IPS DF 6.9 (cell line): ENCODE measurements around the gene ABCG5.

Experiments used
- DNase-seq: peaks from one replicate; pipeline ENCODE4 v3.0.0-alpha.2; 2013; ENCODE audit warnings: low read depth, low spot score
- H3K27ac ChIP-seq: one replicate; pipeline ENCODE4 v1.5.1; 2013; ENCODE audit warnings: low read length, control low read depth
- H3K27me3 ChIP-seq: 2 replicates; pipeline ENCODE4 v1.6.1; 2013; ENCODE audit warnings: mild to moderate bottlenecking, low read length; ENCODE audit not compliant: control insufficient read depth, insufficient read depth
- H3K36me3 ChIP-seq: 2 replicates; pipeline ENCODE4 v1.6.1; 2013; ENCODE audit warnings: low read length; ENCODE audit not compliant: control insufficient read depth, insufficient read depth
- H3K4me1 ChIP-seq: 2 replicates; pipeline ENCODE4 v1.6.1; 2013; ENCODE audit warnings: low read length; ENCODE audit not compliant: control insufficient read depth, insufficient read depth
- H3K4me3 ChIP-seq: 2 replicates; pipeline ENCODE4 v1.5.1; 2013; ENCODE audit warnings: mild to moderate bottlenecking, low read length
- H3K9me3 ChIP-seq: 2 replicates; pipeline ENCODE4 v1.6.1; 2013; ENCODE audit warnings: low read length, inconsistent platforms; ENCODE audit not compliant: control insufficient read depth, insufficient read depth
- WGBS: extraction: QIAGEN DNeasy Blood & Tissue Kit; methylation state at CpG from one replicate; pipeline ENCODE4 v1.1.7; 2013; ENCODE audit warnings: mixed read lengths, missing lambda C conversion rate; ENCODE audit not compliant: insufficient read length, insufficient coverage; 5-methylcytosine and 5-hydroxymethylcytosine counted together

ABCG5 gene

GRCh38 chr2:43838560-43839267 is at the start of gene ABCG5, which contains the start of gene ABCG8:
Gene ABCG5 (minus strand): TSS chr2:43838839. CDS start chr2:43838679, 160 bp downstream.
Gene ABCG8 (plus strand): TSS chr2:43838971. CDS start chr2:43839054, 83 bp downstream.
- no peaks in the 10 kb centered on the region; the same call in 1 of the 2 replicates for H3K4me1 ChIP-seq
- no peaks in the 10 kb centered on the region for H3K36me3 ChIP-seq
- no peak within 1 kb of the TSS for H3K27ac ChIP-seq
- no peaks in the 10 kb centered on the region for H3K9me3 ChIP-seq
- WGBS = no CpG with 5 or more reads among the region's 20 CpGs
- no peak within 1 kb of the TSS for H3K4me3 ChIP-seq
- H3K27me3 ChIP-seq = no peaks in the 10 kb centered on the region
- no peak for DNase-seq

GRCh38 chr2:43887176-43887575 is 48.5 kb upstream of the ABCG5 start:
- no CpG with 5 or more reads among the region's 7 CpGs for WGBS
- Histone ChIP-seq H3K27me3 (no peaks in the 10 kb centered on the region), H3K36me3 (peaks cover 16% of the 10 kb centered on the region; the same call in 1 of the 2 replicates), H3K27ac (no peak overlapping the region), H3K4me3 (no peak overlapping the region), H3K4me1 (no peaks in the 10 kb centered on the region), H3K9me3 (no peaks in the 10 kb centered on the region)
- DNase-seq = no peak

- Histone ChIP-seq H3K4me1 (no peaks in the 10 kb centered on the region), H3K9me3 (no peaks in the 10 kb centered on the region), H3K27ac (no peak overlapping the region), H3K36me3 (peaks cover 13% of the 10 kb centered on the region; the same call in 1 of the 2 replicates), H3K4me3 (no peak overlapping the region), H3K27me3 (no peaks in the 10 kb centered on the region)
- no peak for DNase-seq
- WGBS = no CpG with 5 or more reads among the region's 7 CpGs
These were observed 46.5 kb upstream of the ABCG5 start for GRCh38 chr2:43885132-43885632.

DNA sequence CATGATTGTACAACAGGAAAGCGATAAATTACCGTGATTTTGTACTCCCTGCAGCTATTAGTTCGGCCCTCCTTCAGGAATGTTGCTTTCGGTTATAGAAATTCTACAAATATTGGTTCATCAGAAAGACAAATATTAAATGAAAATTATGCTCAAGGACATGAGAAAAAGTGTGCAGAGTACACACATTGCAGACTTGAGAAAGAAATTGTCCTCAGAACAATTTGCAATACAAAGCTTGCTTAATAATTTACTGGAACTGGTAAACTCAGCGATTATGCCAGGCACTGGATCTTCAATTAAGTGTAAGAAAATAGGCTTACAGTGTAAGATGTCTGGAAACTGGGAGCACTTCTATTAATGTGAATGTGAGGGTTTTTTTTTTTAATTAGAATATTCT is 46.0 kb upstream of the ABCG5 start:
- Histone ChIP-seq H3K4me1 (no peaks in the 10 kb centered on the region), H3K4me3 (no peak overlapping the region), H3K27me3 (no peaks in the 10 kb centered on the region), H3K27ac (no peak overlapping the region), H3K9me3 (no peaks in the 10 kb centered on the region), H3K36me3 (peaks cover 13% of the 10 kb centered on the region; the same call in 1 of the 2 replicates)
- no CpG with 5 or more reads among the region's 5 CpGs for WGBS
- no peak for DNase-seq

DNA sequence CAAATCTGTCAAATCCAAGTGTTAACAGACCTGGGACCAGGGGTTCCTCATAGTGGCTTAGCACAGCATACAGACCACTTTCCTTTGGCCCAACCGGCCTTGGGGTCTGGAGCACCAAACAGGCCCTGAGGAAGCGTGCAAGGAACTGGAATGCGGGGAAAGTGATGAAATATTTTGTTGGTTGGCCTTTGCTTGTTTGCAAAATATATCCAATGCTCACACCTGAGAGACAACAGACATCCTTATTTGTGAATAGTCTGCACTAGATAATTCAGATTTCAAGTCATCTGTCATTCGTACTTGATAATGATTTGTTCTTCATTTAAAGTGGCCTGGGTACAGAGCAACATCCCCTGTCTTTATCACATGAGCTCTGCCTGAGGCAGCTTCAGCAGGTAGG is 43.7 kb upstream of the ABCG5 start:
- WGBS = no CpG with 5 or more reads among the region's 4 CpGs
- no peaks in the 10 kb centered on the region for H3K27me3 ChIP-seq
- no peak overlapping the region for H3K27ac ChIP-seq
- H3K4me1 ChIP-seq = no peaks in the 10 kb centered on the region
- no peak for DNase-seq
- no peaks in the 10 kb centered on the region for H3K9me3 ChIP-seq
- H3K4me3 ChIP-seq = no peak overlapping the region
- H3K36me3 ChIP-seq = peaks cover 6% of the 10 kb centered on the region; the same call in 1 of the 2 replicates

DNA sequence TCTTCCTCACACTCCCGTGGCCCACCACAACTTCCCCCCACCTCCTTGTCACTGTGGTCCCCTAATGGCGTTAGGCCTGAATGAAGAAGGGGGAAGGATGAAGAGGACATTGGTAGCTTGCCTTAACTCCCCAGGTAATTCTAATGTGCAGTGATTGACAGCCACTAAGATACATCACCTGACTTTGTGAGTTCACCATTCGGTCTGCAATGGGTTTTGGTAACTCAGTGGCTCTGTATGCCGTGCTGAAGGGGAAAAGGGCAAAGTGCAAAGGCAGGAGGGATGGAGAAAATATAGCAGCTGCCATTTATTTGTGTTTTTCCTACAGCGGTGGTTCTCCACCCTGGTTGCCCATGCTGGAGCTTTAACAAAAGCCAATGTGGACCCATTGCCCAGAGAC is 42.3 kb upstream of the ABCG5 start:
- DNase-seq = no peak
- Histone ChIP-seq H3K4me1 (no peaks in the 10 kb centered on the region), H3K4me3 (no peak overlapping the region), H3K9me3 (no peaks in the 10 kb centered on the region), H3K36me3 (no peaks in the 10 kb centered on the region; the same call in 1 of the 2 replicates), H3K27ac (no peak overlapping the region), H3K27me3 (no peaks in the 10 kb centered on the region)
- WGBS = no CpG with 5 or more reads among the region's 5 CpGs

DNA sequence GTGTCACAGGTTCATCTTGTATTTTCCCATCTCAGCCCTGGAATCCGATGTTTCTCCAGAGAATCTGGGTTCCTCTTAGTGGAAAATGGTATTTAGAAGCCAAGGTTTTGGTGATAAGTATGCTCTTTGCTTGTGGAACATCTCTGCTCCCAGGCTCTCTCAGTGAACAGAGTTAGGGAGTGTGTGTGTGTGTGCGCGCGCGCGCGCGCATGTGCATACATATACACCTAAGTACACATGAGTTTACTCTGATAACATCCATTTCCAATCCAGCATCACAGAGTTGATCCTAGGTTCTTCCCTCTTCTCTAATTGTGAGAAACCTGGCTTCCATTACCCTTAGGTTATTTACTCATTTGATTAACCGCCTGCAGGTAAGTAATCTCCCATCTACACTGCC is 41.8 kb upstream of the ABCG5 start:
- Histone ChIP-seq H3K36me3 (no peaks in the 10 kb centered on the region; the same call in 1 of the 2 replicates), H3K4me1 (no peaks in the 10 kb centered on the region), H3K27ac (no peak overlapping the region), H3K27me3 (no peaks in the 10 kb centered on the region), H3K4me3 (no peak overlapping the region), H3K9me3 (no peaks in the 10 kb centered on the region)
- WGBS = no CpG with 5 or more reads among the region's 9 CpGs
- no peak for DNase-seq

DNA sequence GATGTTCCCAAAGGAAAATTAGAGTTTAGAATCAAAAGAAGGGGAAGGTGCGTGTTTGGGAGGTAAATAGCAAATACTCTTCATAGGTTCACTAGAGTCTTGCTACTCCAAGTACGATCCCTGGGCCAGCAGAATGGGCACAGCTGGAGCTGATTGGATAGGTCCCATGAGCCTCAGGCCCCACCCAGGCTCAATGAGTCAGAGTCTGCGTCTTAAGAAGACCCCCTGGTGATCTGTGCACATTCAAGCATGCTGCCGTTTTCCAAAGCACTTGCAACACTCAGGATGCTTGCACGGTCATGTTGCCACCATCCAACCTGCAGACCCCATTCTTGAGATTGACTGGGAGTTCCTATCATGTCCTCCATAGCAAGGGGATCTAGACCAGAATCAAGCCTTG is 40.6 kb upstream of the ABCG5 start:
- Histone ChIP-seq H3K27ac (no peak overlapping the region), H3K9me3 (no peaks in the 10 kb centered on the region), H3K36me3 (no peaks in the 10 kb centered on the region), H3K27me3 (no peaks in the 10 kb centered on the region), H3K4me1 (no peaks in the 10 kb centered on the region), H3K4me3 (no peak overlapping the region)
- WGBS = no CpG with 5 or more reads among the region's 5 CpGs
- DNase-seq = no peak

DNA sequence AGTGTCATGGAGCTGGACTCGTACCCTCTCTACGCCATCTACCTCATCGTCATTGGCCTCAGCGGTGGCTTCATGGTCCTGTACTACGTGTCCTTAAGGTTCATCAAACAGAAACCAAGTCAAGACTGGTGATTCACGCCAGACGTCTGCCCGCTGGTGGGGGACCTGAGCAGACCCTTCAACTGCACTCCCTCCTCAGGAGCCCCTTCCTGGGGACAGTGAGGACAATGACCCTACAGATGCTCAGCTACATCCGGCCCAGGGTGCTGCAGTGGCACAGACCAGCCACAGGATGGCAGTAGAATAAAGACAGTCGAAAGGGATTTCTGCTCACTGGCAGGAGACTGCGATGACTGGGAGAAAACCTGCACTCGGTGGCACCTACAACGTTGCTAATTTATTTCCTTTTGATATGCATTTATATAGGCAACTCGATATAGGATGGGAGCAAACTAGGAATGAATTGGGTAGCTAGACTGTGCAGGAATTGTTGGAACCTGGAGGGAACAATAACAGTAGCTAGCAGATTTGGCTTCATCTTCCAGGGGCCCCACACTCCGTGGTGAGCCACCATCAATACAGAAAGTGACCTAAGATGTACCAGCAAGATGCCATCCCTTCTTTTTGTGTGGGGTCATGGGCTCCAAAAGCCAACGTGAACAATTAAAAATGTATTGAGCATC is 39.3 kb upstream of the ABCG5 start:
- Histone ChIP-seq H3K36me3 (no peaks in the 10 kb centered on the region), H3K4me3 (no peak overlapping the region), H3K4me1 (no peaks in the 10 kb centered on the region), H3K27me3 (no peaks in the 10 kb centered on the region), H3K9me3 (no peaks in the 10 kb centered on the region), H3K27ac (no peak overlapping the region)
- DNase-seq = peak; percentile 50
- WGBS = no CpG with 5 or more reads among the region's 16 CpGs

GRCh38 chr2:43874776-43875451 is 36.3 kb upstream of the ABCG5 start:
- Histone ChIP-seq H3K9me3 (no peaks in the 10 kb centered on the region), H3K4me1 (no peaks in the 10 kb centered on the region), H3K36me3 (no peaks in the 10 kb centered on the region), H3K27ac (no peak overlapping the region), H3K27me3 (no peaks in the 10 kb centered on the region), H3K4me3 (no peak overlapping the region)
- WGBS = no CpG with 5 or more reads among the region's 11 CpGs
- DNase-seq = no peak
